T-cell (primary cell): ENCODE data around the gene GRIN2A. TPM values are rescaled to one million over a fixed set of nuclear protein-coding genes. Genes with fewer than 3 reads are reported as not detected.

Source experiments
- ATAC-seq, 4 experiments: fragments of 200-7000 bp in 3 of 4; fragments of 150-1000 bp in 1 of 4; cut with Tn5 transposase; replicated peaks in 1 of 4; 1 replicate in 3 of 4; 2 replicates in 1 of 4; pipeline ENCODE4 v1.10.0; 2021; ENCODE audit warnings: moderate library complexity in 3 of 4, mild to moderate bottlenecking in 2 of 4, moderate number of reproducible peaks in 1 of 4
- CTCF ChIA-PET, 2 donors: fragments of 300-600 bp; sonication (Branson Sonifier 250); formaldehyde crosslinking; loops; one replicate each; lab custom pipeline; 2022; ENCODE audit warnings: antibody characterized with exemption in 2 of 2; lab: Charles Lee
- POLR2A ChIA-PET, 2 donors: fragments of 300-600 bp; sonication (Branson Sonifier 250); formaldehyde crosslinking; loops; one replicate each; lab custom pipeline; 2022; ENCODE audit warnings: antibody characterized with exemption in 2 of 2; lab: Charles Lee
- DNase-seq, 35 experiments: peaks; one replicate each; pipeline versions ENCODE4 v3.0.0 to v3.0.0-alpha.2; 2013 to 2023
- H3K27ac ChIP-seq: one replicate; pipeline ENCODE4 v1.5.1; 2013; ENCODE audit warnings: low read length
- H3K27me3 ChIP-seq, 2 experiments: replicated peaks in 1 of 2; 1 replicate in 1 of 2; 2 replicates in 1 of 2; pipeline versions ENCODE4 v1.6.1 to v1.7.0; 2013; ENCODE audit warnings: low read length in 1 of 2, mixed read lengths in 1 of 2; ENCODE audit not compliant: control insufficient read depth in 2 of 2, insufficient read depth in 2 of 2; ENCODE audit errors: extremely low read depth in 1 of 2
- H3K36me3 ChIP-seq, 2 donors: 1 replicate in 1 of 2; 2 replicates in 1 of 2; pipeline versions ENCODE4 v1.6.1 to v1.7.0; 2013; ENCODE audit warnings: low read length in 1 of 2; ENCODE audit not compliant: control insufficient read depth in 2 of 2, insufficient read depth in 1 of 2; ENCODE audit errors: extremely low read depth in 1 of 2
- H3K4me1 ChIP-seq, 2 experiments: 1 replicate in 1 of 2; 2 replicates in 1 of 2; pipeline versions ENCODE4 v1.6.1 to v1.7.0; 2013; ENCODE audit warnings: low read length in 2 of 2, mixed read lengths in 1 of 2; ENCODE audit not compliant: insufficient read depth in 2 of 2, control insufficient read depth in 1 of 2; ENCODE audit errors: extremely low read depth in 1 of 2
- H3K4me3 ChIP-seq, 2 donors: 1 replicate in 1 of 2; 2 replicates in 1 of 2; pipeline versions ENCODE4 v1.5.1 to v1.7.0; 2013; ENCODE audit warnings: mild to moderate bottlenecking in 2 of 2, low read length in 1 of 2, moderate library complexity in 1 of 2; ENCODE audit not compliant: control insufficient read depth in 1 of 2; ENCODE audit errors: extremely low read depth in 1 of 2
- H3K9me3 ChIP-seq: 2 replicates; pipeline ENCODE4 v1.7.0; 2013
- H3K27ac Mint-ChIP-seq, 2 donors: one replicate each; pipeline ENCODE4 v1.8.0; 2020 to 2021; ENCODE audit warnings: mild to moderate bottlenecking in 2 of 2, mixed read lengths in 2 of 2
- H3K27me3 Mint-ChIP-seq, 2 donors: one replicate each; pipeline ENCODE4 v1.8.0; 2021 to 2022; ENCODE audit warnings: mixed read lengths in 2 of 2
- H3K36me3 Mint-ChIP-seq: one replicate; pipeline ENCODE4 v1.8.0; 2021; ENCODE audit warnings: mixed read lengths
- H3K4me1 Mint-ChIP-seq, 3 donors: one replicate each; pipeline ENCODE4 v1.8.0; 2020 to 2022; ENCODE audit warnings: mixed read lengths in 3 of 3, mild to moderate bottlenecking in 1 of 3
- H3K4me3 Mint-ChIP-seq, 3 donors: one replicate each; pipeline ENCODE4 v1.8.0; 2020 to 2022; ENCODE audit warnings: mild to moderate bottlenecking in 3 of 3, mixed read lengths in 3 of 3, moderate library complexity in 3 of 3
- H3K9me3 Mint-ChIP-seq, 3 donors: one replicate each; pipeline ENCODE4 v1.8.0; 2020 to 2022; ENCODE audit warnings: mixed read lengths in 3 of 3
- WGBS: methylation state at CpG from one replicate; pipeline ENCODE4 v1.1.5; 2013; ENCODE audit warnings: missing lambda C conversion rate; ENCODE audit not compliant: insufficient coverage; 5-methylcytosine and 5-hydroxymethylcytosine counted together
- total RNA-seq, 35 experiments: library from RNA in 6 of 35; stranded (reverse) in 6 of 35; fragments of 120-200 nt in 1 of 35; gene quantifications; one replicate each; pipeline versions ENCODE4 v1.2.1 to v1.2.4 and lab custom pipeline; 2013 to 2026

GRIN2A gene
- total RNA-seq, 5 donors from 2014 or later (not counting 1 experiment from before 2014, with no cell fraction given) = 0.03 TPM; not detected in 4

DNA sequence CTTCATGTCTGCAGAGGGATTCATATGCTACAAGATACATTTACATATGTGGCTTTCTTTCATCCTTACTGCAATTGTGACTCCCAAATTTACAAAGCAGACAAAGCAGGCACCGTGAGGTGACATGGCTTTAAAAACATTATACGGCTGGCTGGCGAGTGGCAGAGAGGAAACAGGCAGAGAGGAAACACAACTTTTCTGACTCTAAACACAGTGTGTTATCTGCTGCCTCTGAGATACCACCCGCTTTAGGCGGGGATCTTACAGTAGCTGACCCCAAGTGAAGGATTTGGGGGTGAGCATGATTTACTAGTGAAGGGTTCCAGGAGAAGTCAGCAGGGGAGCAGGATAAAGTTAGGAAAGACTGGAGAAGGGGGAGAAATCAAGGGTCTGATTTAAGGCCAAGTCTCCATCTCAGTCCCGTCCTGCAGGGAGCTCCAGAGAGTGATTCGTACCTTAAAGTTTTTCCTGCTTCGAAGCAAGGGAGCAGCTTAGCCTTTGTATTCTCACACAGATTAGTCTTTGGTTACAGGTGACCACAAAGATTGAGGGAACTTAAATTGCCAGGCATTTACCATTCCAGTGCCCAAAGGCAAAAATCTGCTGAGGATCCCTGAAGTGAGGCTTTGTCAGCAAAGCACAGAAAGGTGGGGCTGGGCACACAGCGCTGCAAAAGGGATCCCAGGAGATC, 355.0 kb downstream of the GRIN2A start:
- no peaks in the 10 kb centered on the region for H3K27me3 ChIP-seq
- WGBS = 32% methylated on average over 6 of the region's 9 CpGs
- no peaks in the 10 kb centered on the region for H3K36me3 Mint-ChIP-seq
- no peak for DNase-seq
- H3K9me3 Mint-ChIP-seq = peaks cover 0 to 9% (median 0%) of the 10 kb centered on the region in 3 donors
- H3K27ac Mint-ChIP-seq = no peak overlapping the region
- no peak for ATAC-seq
- peaks cover 0 to 11% of the 10 kb centered on the region in 2 donors for H3K27me3 Mint-ChIP-seq
- H3K4me3 Mint-ChIP-seq = no peak overlapping the region
- no peaks in the 10 kb centered on the region for H3K9me3 ChIP-seq
- H3K4me3 ChIP-seq = no peak overlapping the region
- no peaks in the 10 kb centered on the region for H3K4me1 Mint-ChIP-seq
- H3K27ac ChIP-seq = no peak overlapping the region
- ChIA-PET CTCF (no interaction called here), POLR2A (interaction anchor here in 1 of 2 donors (0.7 kb wide), 1 partner anchor 26 kb away, joined by 3 read pairs; no protein-coding TSS in a partner anchor)
- H3K4me1 ChIP-seq = no peaks in the 10 kb centered on the region
- H3K36me3 ChIP-seq = no peaks in the 10 kb centered on the region

DNA sequence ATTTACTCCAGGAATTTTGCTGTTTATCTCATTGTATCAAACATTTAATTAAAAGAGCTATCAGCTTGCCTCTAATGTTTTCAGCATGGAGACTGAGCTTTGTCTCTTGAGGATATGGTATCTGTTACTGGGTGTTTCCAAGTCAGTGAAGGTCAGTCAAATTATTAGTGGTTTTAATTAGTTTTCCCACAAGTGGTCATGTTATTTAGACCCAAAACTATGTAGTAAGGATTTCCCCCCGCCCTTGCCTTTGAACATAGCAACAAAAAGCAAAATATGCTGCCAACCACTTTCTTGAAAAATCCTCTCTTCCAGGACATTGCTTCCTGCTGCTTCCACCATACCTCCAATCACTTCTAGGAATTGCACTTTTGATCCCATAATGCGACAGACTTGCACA, 355.6 kb downstream of the GRIN2A start:
- CTCF ChIA-PET = no interaction called here
- Histone ChIP-seq H3K4me3 (no peak overlapping the region), H3K9me3 (no peaks in the 10 kb centered on the region), H3K27ac (no peak overlapping the region), H3K4me1 (no peaks in the 10 kb centered on the region), H3K36me3 (no peaks in the 10 kb centered on the region), H3K27me3 (no peaks in the 10 kb centered on the region)
- Mint-ChIP-seq H3K36me3 (no peaks in the 10 kb centered on the region), H3K4me3 (no peak overlapping the region), H3K27ac (no peak overlapping the region), H3K27me3 (peaks cover 0 to 11% of the 10 kb centered on the region in 2 donors), H3K9me3 (peaks cover 0 to 9% (median 0%) of the 10 kb centered on the region in 3 donors), H3K4me1 (no peaks in the 10 kb centered on the region)
- POLR2A ChIA-PET = no interaction called here
- ATAC-seq = no peak
- 57% methylated on average over 2 of the region's 2 CpGs for WGBS
- DNase-seq = no peak

DNA sequence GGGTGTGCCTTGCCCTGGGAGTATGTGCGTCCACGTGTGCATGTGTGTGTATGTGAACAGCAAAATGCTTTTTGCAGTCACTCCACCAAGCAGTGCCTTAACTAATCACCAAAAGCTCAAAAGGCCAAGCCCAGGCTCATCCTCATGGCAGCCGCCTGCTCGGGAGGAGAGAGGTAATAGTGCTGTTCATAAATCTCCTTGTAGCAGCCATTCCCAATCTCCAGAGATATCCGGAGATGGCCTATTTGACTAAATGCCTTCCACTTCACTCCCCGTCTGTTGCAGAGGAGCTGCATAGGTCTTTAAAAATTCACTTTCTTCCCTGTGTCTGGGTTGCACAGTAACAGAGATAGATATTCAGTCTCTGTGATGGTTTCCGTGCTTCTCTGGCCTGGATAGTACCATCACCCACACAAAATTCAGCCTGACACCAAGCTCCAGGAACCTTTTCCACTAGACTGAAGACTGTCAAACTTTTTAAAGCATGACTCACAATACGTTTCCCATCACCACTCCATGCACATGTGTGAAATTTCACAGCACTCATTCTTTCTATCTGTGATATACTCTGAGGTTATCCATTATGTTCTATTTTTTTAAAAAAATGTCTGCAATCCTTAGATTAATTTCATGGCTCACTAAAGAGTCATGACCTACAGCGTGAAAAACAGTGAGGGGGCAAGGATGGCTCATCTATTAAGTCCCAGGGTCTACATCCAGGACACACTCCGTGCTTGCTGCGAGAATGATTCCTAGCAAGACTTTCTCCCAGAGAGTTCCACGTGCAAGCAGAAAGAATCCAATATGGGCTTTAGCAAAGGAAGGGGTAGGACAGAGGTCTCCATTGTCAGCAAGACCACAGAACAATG, 357.8 kb downstream of the GRIN2A start:
- ChIA-PET CTCF (no interaction called here), POLR2A (no interaction called here)
- no peak overlapping the region for H3K4me3 Mint-ChIP-seq
- H3K36me3 Mint-ChIP-seq = no peaks in the 10 kb centered on the region
- H3K27me3 Mint-ChIP-seq = peaks cover 0 to 11% of the 10 kb centered on the region in 2 donors
- no peak overlapping the region for H3K27ac ChIP-seq
- no peaks in the 10 kb centered on the region for H3K4me1 ChIP-seq
- ATAC-seq = no peak
- no peak overlapping the region for H3K4me3 ChIP-seq
- no peak overlapping the region for H3K27ac Mint-ChIP-seq
- H3K9me3 ChIP-seq = no peaks in the 10 kb centered on the region
- no peaks in the 10 kb centered on the region for H3K27me3 ChIP-seq
- WGBS = 92% methylated on average over 2 of the region's 12 CpGs
- no peaks in the 10 kb centered on the region for H3K36me3 ChIP-seq
- no peaks in the 10 kb centered on the region for H3K4me1 Mint-ChIP-seq
- DNase-seq = no peak
- H3K9me3 Mint-ChIP-seq = peaks cover 0 to 9% (median 0%) of the 10 kb centered on the region in 3 donors

DNA sequence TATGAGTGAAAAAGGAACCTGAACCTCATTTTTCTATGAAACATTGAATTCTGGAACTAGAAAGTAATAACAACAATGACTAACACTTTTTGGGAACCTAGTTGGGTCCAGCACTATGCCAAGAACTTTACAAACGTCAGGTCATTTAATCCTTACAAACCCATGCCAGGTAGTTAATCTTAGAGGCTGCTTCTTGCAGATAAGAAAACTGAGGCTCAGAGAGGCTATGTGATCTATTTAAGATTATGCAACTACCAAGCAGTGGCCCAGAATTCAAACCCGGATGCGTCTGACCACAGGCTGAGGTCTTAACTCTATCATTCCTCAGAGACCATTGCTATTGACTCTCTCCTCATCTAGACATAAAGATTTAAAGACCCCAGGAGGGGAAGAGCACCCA, 358.7 kb downstream of the GRIN2A start:
- Histone ChIP-seq H3K36me3 (no peaks in the 10 kb centered on the region), H3K27ac (no peak overlapping the region), H3K27me3 (no peaks in the 10 kb centered on the region), H3K4me1 (no peaks in the 10 kb centered on the region), H3K4me3 (no peak overlapping the region), H3K9me3 (no peaks in the 10 kb centered on the region)
- Mint-ChIP-seq H3K9me3 (peaks cover 0 to 9% (median 0%) of the 10 kb centered on the region in 3 donors), H3K4me3 (no peak overlapping the region), H3K27me3 (peaks cover 0 to 11% of the 10 kb centered on the region in 2 donors), H3K4me1 (no peaks in the 10 kb centered on the region), H3K36me3 (no peaks in the 10 kb centered on the region), H3K27ac (no peak overlapping the region)
- POLR2A ChIA-PET = no interaction called here
- WGBS = no CpG with 5 or more reads among the region's 3 CpGs
- DNase-seq (no peak), ATAC-seq (no peak)
- CTCF ChIA-PET = no interaction called here

DNA sequence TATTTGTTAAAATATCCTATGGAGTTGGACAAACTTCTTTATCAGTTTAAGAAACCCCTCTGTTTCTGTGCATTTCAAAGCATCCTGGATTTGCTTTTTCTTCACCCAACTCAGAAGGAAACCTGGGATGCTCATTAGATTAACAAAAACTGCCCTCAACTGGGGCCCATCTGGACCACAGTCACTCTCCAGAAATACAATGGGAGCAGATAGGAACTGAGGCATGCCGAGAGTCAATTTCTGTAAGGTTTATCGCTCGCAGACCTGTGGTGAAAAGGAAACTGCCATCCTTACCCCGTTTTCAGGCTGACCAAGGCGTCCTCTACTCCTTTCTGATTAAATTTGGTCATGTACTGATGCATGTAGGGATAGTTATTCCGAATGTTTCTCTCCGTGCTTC, 360.3 kb downstream of the GRIN2A start:
- ChIA-PET POLR2A (no interaction called here), CTCF (no interaction called here)
- 69% methylated on average over 3 of the region's 7 CpGs for WGBS
- no peaks in the 10 kb centered on the region for H3K4me1 Mint-ChIP-seq
- Histone ChIP-seq H3K9me3 (no peaks in the 10 kb centered on the region), H3K4me3 (no peak overlapping the region), H3K4me1 (no peaks in the 10 kb centered on the region), H3K27me3 (no peaks in the 10 kb centered on the region), H3K27ac (no peak overlapping the region), H3K36me3 (no peaks in the 10 kb centered on the region)
- DNase-seq (no peak), ATAC-seq (no peak)
- peaks cover 0 to 8% (median under 1%) of the 10 kb centered on the region in 3 donors for H3K9me3 Mint-ChIP-seq
- no peak overlapping the region for H3K27ac Mint-ChIP-seq
- no peaks in the 10 kb centered on the region for H3K36me3 Mint-ChIP-seq
- no peak overlapping the region for H3K4me3 Mint-ChIP-seq
- peaks cover 0 to 11% of the 10 kb centered on the region in 2 donors for H3K27me3 Mint-ChIP-seq

DNA sequence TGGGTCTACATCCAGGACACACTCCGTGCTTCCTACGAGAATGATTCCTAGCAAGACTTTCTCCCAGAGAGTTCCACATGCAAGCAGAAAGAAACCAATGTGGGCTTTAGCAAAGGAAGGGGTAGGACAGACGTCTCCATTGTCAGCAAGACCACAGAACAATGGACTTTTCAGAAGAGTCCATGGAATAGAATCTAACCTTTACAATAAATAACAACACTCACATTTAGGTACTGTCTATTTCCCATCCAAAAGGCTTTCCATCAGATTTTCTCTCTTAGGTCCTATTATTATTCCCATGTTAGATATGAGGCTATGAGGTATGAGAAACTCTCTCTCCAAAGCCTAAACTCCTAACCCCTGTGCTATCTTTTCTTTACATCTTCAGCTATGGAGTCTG, 360.9 kb downstream of the GRIN2A start:
- 54% methylated on average over 2 of the region's 3 CpGs for WGBS
- Histone ChIP-seq H3K4me1 (no peaks in the 10 kb centered on the region), H3K9me3 (no peaks in the 10 kb centered on the region), H3K27ac (no peak overlapping the region), H3K36me3 (no peaks in the 10 kb centered on the region), H3K4me3 (no peak overlapping the region), H3K27me3 (no peaks in the 10 kb centered on the region)
- CTCF ChIA-PET = no interaction called here
- Mint-ChIP-seq H3K9me3 (peaks cover 0 to 7% (median 4%) of the 10 kb centered on the region in 3 donors), H3K27me3 (peaks cover 0 to 7% of the 10 kb centered on the region in 2 donors), H3K4me1 (no peaks in the 10 kb centered on the region), H3K36me3 (no peaks in the 10 kb centered on the region), H3K4me3 (no peak overlapping the region), H3K27ac (no peak overlapping the region)
- ATAC-seq (no peak), DNase-seq (no peak)
- POLR2A ChIA-PET = no interaction called here
